GM19468 (cell line): ENCODE results near the gene TPRX1.
"Not testable (repeated sequence)": the region's sequence is repeated elsewhere in the genome, so short reads cannot be mapped to it uniquely, and the experiment has no call there.

Experiments
- ATAC-seq: cut with Tn5 transposase; IDR thresholded peaks from one replicate; pipeline ENCODE4 v1.9.1; 2021; ENCODE audit warnings: mild to moderate bottlenecking, moderate library complexity, moderate number of reproducible peaks; ENCODE audit not compliant: unreplicated experiment; ENCODE audit errors: extremely low read depth

The TPRX1 gene

DNA sequence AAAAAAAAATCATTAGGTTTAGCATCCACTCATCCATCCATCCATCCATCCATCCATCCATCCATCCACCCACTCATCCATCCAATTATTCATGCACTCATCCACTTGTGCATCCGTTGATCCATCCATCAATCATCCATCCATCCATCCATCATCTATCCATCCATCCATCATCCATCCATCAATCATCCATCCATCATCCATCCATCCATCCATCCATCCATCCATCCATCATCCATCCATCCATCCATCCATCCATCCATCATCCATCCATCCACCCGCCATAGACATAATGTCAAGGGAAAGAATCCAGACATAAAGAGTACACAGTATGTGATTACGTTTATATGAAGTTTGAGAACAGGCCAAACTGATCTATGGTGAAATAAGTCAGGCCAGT lies 34.8 kb downstream of the TPRX1 start:
- no peak for ATAC-seq

- ATAC-seq, result no peak
These were observed 35.7 kb downstream of the TPRX1 start for GRCh38 chr19:47768604-47769003.

DNA sequence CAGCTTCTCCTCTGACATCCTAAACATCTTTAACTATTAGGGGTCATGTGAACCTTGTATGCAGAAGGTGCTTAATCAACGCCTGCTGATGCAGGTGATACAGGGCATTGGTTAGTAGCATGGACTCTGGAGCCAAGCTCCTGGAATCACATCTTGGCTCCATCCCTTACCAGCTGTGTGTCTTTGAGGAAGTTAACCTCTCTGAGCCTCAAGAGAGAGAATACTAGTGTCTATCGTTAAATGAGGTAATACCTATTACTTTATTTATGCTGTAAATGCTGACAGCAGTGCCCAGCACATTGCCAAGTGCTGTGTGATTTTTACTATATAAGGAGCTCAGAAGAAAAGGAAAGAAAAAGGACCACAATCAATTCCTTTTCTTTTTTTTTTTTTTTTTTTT lies 37.0 kb downstream of the TPRX1 start:
- no peak for ATAC-seq

- no peak for ATAC-seq
These were observed 37.7 kb downstream of the TPRX1 start for GRCh38 chr19:47766670-47767069.

GRCh38 chr19:47766359-47766620 lies 38.1 kb downstream of the TPRX1 start:
- ATAC-seq, result no peak

GRCh38 chr19:47765523-47766358 lies 38.6 kb downstream of the TPRX1 start:
- ATAC-seq, result no peak

DNA sequence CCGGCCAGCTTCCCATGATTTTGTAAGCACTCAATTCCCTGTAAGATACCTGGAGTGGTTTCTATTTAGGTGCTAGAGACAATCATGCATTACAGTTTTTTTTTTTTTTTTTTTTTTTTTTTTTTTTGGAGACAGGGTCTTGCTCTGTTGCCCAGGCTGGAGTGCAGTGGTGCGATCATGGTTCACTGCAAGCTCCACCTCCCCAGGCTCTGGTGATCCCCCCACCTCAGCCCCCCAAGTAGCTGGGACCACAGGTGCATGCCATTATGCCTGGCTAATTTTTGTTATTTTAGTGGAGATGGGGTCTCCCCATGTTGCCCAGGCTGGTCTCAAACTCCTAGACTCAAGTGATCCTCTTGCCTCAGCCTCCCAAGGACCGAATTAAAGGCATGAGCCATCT lies 39.6 kb downstream of the TPRX1 start:
- ATAC-seq, result not testable (repeated sequence)

DNA sequence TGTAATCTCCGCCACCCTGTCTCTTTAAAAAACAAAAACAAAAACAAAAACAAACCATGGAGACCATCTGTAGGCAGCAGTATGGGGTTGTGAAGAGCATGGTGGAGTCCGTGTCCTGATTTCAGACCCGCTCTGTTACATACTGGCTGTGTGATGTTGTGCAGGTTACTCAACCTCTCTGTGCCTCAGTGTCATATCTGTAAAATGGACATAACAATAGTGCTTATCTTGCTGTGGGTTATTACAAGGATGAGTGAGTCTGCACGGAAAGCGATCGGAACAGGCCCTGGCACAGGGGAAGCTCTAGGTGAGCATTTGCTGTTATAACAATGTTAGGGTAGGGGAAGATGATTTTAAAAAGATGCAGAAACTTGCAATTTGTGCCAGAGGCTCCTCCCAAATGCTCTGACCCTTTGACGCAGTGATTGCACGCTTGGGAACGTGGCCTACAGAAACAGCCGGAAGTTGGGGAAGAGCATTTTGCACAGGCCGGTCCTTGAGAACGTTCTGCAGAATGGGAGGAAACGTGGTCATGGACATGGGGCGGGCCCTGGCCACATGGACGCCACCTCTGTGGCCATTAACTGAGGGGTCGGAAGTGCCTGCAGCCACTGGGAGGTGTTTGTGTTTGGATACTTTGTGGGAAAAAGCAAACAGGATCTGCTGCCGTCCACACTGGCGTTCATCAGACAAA lies 41.6 kb downstream of the TPRX1 start:
- ATAC-seq, result no peak

GRCh38 chr19:47762151-47762550 lies 42.2 kb downstream of the TPRX1 start:
- ATAC-seq, result no peak

GRCh38 chr19:47761566-47761965 lies 42.8 kb downstream of the TPRX1 start:
- no peak for ATAC-seq

- no peak for ATAC-seq
These were observed 43.7 kb downstream of the TPRX1 start for GRCh38 chr19:47760632-47760999.

DNA sequence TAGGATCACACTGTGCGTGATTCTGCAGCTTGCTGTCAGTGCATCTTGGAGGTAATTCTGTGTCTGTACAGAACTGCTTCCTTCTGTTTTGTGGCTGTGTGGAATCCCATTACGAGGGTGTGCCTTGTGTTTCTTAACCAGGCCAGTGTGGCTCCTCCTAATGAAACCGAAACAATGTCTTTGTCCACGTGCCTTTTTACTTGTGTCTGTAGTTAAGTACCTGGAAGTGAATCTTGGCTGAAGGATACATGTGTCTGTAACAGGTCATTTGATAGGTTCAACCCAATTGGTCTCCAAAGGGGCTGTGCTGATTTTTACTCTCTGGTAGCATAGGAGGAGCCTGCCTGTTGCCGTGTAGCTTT lies 45.9 kb downstream of the TPRX1 start:
- no peak for ATAC-seq

DNA sequence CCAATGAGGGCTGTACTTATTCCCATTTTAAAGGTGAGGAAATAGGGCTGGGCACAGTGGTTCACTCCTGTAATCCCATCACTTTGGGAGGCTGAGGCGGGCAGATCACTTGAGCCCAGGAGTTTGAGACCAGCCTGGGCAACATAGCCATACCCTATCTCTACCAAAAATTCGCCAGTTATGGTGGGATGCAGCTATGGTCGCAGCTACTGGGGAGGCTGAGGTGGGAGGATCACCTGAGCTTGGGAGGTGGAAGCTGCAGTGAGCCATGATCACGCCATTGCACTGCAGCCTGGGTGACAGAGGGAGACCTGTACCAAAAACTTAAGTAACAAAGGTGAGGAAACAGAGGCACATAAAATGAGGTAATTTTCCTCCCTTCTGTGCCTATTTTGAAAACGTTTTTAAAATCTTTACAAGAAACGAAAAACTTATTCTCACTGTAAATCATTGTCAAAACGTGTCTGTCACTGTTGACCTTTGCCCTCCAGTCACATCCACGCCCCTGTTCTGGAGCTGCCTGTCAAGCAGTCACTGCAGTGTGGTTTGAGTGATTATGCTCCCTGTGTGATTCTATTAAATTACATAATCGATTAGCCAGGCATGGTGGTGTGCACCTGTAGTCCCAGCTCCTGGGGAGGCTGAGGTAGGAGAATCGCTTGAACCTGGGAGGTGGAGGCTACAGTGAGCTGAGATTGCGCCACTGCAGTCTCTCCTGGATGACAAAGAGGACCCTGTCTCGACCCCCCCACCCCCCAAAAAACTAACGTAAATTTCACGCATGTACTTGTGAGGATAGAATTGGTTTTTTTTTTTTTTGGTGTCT lies 46.5 kb downstream of the TPRX1 start:
- no peak for ATAC-seq

- ATAC-seq, result no peak
These were observed 47.3 kb downstream of the TPRX1 start for GRCh38 chr19:47756953-47757608.

- ATAC-seq, result no peak
These were observed 47.8 kb downstream of the TPRX1 start for GRCh38 chr19:47756627-47756929.

DNA sequence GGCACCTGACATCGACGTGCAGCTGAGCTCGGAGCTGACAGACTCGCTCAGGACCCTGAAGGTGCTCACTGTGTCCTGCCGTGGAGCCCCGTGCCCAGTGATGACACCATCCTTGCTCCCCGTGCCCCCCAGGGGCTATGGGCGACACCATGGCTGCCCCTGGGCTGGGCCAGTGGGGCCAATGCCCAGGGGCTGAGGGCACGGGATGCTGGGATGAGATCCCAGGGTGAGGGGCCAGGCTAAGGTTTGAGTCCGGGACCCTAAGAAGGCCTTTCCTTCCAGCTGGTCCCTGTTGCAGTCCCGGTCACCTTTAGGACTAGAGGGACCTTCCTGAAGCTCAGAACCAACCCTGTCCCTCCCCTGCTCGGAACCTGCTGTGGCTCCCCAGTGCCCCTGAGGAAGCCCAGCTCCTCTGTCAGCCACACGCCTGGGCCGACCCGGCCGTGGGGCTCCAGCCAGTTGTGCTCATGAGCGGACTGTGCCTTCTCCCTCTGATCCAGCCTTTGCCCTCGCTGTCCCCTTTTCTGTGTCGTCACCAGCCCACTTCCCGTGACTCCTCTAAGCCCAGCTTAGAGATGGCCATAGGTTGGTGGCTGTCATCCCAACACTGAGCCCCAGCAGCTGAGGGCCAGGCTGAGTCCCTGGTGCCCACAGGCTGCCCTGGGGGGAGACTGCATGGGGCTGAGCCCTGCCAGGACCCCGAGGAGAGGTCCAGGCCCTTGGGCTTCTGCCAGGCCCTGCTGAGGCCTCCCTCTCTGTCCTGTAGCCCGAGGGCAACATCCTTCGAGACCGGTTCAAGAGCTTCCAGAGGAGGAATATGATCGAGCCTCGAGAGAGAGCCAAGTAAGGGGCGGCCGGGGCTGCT lies 48.4 kb downstream of the TPRX1 start:
- ATAC-seq, result no peak

DNA sequence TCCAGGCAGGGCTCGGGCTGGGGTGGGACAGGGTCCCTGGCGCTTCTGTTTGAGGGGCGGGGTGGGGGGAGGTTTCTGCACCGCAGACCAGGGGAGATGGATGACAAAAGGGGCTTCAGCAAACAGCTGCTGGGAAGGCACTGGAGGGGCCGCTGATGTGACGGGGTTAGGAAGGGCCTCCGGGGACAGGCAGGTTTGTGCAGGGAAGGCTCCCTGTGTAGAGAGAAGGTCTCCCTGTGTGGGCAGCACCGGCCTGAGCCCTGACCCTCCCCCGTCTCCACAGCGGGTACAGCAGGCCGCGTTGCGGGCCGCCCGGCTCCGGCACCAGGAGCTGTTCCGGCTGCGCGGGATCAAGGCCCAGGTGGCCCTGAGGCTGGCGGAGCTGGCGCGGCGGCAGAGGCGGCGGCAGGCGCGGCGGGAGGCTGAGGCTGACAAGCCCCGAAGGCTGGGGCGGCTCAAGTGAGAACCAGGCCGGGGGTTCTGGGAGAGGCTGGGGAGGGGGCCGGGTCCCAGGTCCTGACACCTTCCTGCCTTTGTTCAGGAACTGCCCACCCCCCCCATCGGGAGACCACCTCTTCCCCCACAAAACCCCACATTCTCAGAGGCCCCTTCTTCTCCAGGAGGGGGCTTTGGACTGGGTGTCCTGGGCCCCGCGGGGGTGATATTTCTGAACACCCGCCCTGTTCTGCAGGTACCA lies 49.1 kb downstream of the TPRX1 start:
- no peak for ATAC-seq

DNA sequence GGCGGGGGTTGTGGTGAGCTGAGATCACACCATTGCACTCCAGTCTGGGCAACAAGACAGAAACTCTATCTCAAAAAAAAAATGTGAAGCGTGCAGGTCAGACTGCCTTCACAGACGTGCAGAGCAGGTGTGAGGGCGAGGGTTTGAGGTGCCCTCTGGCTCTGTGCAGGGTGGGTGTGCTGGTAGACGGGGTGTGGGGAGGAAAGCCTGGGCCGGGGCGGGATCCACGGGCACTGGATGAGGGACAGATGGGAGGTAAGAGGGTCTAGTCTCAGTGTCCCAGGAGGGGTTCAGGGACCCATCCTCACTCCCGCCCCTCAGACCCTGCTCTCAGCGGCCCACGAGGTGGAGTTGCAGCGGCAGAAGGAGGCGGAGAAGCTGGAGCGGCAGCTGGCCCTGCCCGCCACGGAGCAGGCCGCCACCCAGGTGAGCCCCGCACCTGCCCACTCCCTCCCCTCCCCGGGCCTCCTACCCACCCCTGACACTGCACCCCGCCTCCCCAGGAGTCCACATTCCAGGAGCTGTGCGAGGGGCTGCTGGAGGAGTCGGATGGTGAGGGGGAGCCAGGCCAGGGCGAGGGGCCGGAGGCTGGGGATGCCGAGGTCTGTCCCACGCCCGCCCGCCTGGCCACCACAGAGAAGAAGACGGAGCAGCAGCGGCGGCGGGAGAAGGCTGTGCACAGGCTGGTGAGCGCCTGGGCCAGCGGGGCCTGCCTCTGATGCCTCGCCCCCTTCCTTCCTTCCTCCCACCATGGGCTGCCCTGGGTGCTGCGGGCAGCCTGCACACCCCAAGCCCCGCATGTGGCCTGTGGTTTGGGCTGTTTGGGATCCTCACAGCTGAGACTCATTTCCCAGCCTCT lies 49.9 kb downstream of the TPRX1 start:
- ATAC-seq, result no peak
